Loucy (cell line): ENCODE results near the gene CD52.

Experiments used
- H2AFZ ChIP-seq: fragments of 200-600 bp; sonication (generic); 2 replicates; pipeline ENCODE4 v1.6.0; 2016; ENCODE audit warnings: antibody characterized with exemption, mild to moderate bottlenecking, low read length, moderate library complexity
- H3F3A ChIP-seq: fragments of 200-600 bp; 2 replicates; pipeline ENCODE4 v1.6.0; 2016; ENCODE audit warnings: antibody characterized with exemption, low read depth, mild to moderate bottlenecking
- H3K27me3 ChIP-seq: fragments of 200-600 bp; sonication (generic); 2 replicates; pipeline ENCODE4 v1.6.1; 2014; ENCODE audit warnings: low read length, mild to moderate bottlenecking; ENCODE audit not compliant: insufficient read depth, poor library complexity, severe bottlenecking
- H3K36me3 ChIP-seq: fragments of 200-600 bp; sonication (generic); 2 replicates; pipeline ENCODE4 v1.6.1; 2016; ENCODE audit warnings: low read length; ENCODE audit not compliant: insufficient read depth
- H3K4me1 ChIP-seq: fragments of 200-600 bp; sonication (generic); 2 replicates; pipeline ENCODE4 v1.5.1; 2014; ENCODE audit warnings: low read length, mild to moderate bottlenecking; ENCODE audit not compliant: insufficient read depth, poor library complexity, severe bottlenecking
- H3K4me2 ChIP-seq: fragments of 200-600 bp; sonication (generic); 2 replicates; pipeline ENCODE4 v1.6.0; 2014; ENCODE audit warnings: antibody characterized with exemption, low read length, low read depth, mild to moderate bottlenecking; ENCODE audit not compliant: poor library complexity, severe bottlenecking
- H3K4me3 ChIP-seq: fragments of 200-600 bp; sonication (generic); 2 replicates; pipeline ENCODE4 v1.5.1; 2014; ENCODE audit warnings: low read length, mild to moderate bottlenecking, mixed read lengths; ENCODE audit not compliant: poor library complexity, severe bottlenecking
- H3K79me2 ChIP-seq: fragments of 200-600 bp; sonication (generic); 2 replicates; pipeline ENCODE4 v1.6.1; 2014; ENCODE audit warnings: low read length; ENCODE audit not compliant: insufficient read depth
- H3K9ac ChIP-seq: fragments of 200-600 bp; sonication (generic); 2 replicates; pipeline ENCODE4 v1.6.0; 2014; ENCODE audit warnings: mild to moderate bottlenecking, low read depth, low read length, moderate library complexity; ENCODE audit not compliant: poor library complexity, severe bottlenecking
- H3K9me2 ChIP-seq: fragments of 200-600 bp; sonication (generic); replicated peaks from 2 replicates; pipeline ENCODE4 v1.6.1; 2016; ENCODE audit warnings: low read depth, low read length, mixed read lengths
- H3K9me3 ChIP-seq: fragments of 200-600 bp; sonication (generic); 2 replicates; pipeline ENCODE4 v1.6.1; 2014; ENCODE audit warnings: mild to moderate bottlenecking, antibody characterized with exemption, low read length, low read depth; ENCODE audit not compliant: insufficient read depth
- H4K20me1 ChIP-seq: fragments of 200-600 bp; sonication (generic); 2 replicates; pipeline ENCODE4 v1.6.0; 2014; ENCODE audit warnings: antibody characterized with exemption, low read length, mild to moderate bottlenecking; ENCODE audit not compliant: insufficient read depth, poor library complexity, severe bottlenecking
- EZH2phosphoT487 ChIP-seq: fragments of 200-600 bp; IDR thresholded peaks from 2 replicates; pipeline ENCODE4 v1.6.1; 2018; ENCODE audit warnings: antibody characterized with exemption, mild to moderate bottlenecking, moderate library complexity, borderline replicate concordance
- TF ChIP-seq, protein P1 (sequence below): fragments of 200-600 bp; sonication (generic); conservative IDR thresholded peaks from 2 replicates; pipeline ENCODE4 v1.5.1; 2014; ENCODE audit warnings: mild to moderate bottlenecking, antibody characterized with exemption, low read length

Gene CD52

DNA sequence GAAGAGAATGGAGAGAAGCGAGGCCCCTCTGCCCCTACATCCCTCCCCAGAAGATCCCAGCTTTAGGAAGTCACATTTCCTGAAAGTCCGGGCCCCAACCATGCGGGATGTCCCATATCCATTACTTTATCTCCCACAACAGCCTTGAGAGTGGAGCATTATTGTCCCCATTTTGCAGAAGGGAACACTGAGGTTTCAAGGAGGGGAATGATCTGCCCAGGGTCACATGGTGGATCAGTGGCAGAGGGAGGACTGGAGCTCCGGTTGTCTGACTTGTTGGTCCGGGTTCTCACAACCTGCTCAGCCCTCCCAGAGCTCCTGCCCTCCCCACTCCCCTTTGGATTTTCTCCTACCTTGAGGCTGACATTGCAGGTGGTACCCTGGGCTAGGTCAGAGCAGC lies 38.3 kb downstream of the CD52 start:
- H3K4me3 ChIP-seq = no peak overlapping the region
- H4K20me1 ChIP-seq = no peaks in the 10 kb centered on the region
- H3K79me2 ChIP-seq = no peaks in the 10 kb centered on the region
- no peaks in the 10 kb centered on the region for H3F3A ChIP-seq
- no peak overlapping the region for H2AFZ ChIP-seq
- H3K9me3 ChIP-seq = no peaks in the 10 kb centered on the region
- H3K27me3 ChIP-seq = no peaks in the 10 kb centered on the region
- H3K36me3 ChIP-seq = no peaks in the 10 kb centered on the region
- no peaks in the 10 kb centered on the region for H3K9me2 ChIP-seq
- H3K4me2 ChIP-seq = no peak overlapping the region
- no peaks in the 10 kb centered on the region for H3K4me1 ChIP-seq
- H3K9ac ChIP-seq = no peak overlapping the region
- TF ChIP-seq, protein P1, sequence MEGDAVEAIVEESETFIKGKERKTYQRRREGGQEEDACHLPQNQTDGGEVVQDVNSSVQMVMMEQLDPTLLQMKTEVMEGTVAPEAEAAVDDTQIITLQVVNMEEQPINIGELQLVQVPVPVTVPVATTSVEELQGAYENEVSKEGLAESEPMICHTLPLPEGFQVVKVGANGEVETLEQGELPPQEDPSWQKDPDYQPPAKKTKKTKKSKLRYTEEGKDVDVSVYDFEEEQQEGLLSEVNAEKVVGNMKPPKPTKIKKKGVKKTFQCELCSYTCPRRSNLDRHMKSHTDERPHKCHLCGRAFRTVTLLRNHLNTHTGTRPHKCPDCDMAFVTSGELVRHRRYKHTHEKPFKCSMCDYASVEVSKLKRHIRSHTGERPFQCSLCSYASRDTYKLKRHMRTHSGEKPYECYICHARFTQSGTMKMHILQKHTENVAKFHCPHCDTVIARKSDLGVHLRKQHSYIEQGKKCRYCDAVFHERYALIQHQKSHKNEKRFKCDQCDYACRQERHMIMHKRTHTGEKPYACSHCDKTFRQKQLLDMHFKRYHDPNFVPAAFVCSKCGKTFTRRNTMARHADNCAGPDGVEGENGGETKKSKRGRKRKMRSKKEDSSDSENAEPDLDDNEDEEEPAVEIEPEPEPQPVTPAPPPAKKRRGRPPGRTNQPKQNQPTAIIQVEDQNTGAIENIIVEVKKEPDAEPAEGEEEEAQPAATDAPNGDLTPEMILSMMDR = no peak
- TF ChIP-seq EZH2phosphoT487 = no peak

- Histone ChIP-seq H3K4me3 (no peak overlapping the region), H3K9ac (no peak overlapping the region), H3F3A (no peaks in the 10 kb centered on the region), H3K4me2 (no peak overlapping the region), H3K9me3 (no peaks in the 10 kb centered on the region), H2AFZ (no peak overlapping the region), H3K27me3 (no peaks in the 10 kb centered on the region), H3K4me1 (peaks cover 7% of the 10 kb centered on the region), H3K9me2 (no peaks in the 10 kb centered on the region), H3K79me2 (no peaks in the 10 kb centered on the region), H3K36me3 (no peaks in the 10 kb centered on the region), H4K20me1 (no peaks in the 10 kb centered on the region)
- no peak for TF ChIP-seq EZH2phosphoT487
- TF ChIP-seq, protein P1 = no peak
These were observed 39.4 kb downstream of the CD52 start for GRCh38 chr1:26357121-26357602.

DNA sequence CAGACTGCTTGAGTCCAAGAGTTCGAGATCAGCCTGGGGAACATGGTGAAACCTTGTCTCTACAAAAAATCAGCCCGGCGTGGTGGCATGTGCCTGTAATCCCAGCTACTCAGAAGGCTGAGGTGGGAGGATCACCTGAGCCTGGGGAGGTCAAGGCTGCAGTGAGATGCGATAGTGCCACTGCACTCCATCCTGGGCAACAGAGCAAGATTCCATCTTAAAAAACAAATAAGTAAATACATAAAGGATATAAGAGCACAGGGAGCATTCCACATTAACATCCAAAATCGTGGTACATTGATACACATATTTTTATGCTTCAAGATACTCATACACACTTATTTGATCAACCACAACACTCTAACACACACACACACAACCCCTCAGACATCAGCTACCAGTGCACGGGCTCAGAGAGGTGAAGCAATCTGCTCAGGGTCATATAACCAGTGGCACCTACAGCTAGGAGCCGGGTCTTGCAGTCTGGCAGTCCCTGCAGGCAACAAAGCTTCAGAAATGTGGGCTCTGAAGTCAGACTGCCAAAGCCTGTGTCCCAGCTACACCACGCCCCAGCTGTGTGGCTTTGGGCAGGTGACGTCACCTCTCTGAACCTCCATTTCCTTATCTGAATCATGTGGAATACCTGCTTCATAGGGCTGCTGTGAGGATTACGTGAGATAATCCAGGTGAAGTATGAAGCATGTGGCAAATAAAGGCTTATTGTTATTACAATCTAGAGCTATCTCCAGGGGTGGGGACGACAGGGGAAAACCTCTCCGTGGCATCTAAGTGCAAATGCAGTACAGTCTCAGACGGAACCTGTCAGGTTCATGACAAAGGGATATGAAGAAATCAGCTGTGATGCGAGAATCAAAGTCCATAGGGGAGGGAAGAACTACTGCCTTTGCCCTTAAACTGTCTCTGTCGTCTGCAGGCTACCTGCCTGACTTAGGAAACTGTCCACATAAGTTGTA lies 40.9 kb downstream of the CD52 start:
- Histone ChIP-seq H3K9me3 (no peaks in the 10 kb centered on the region), H3K9ac (no peak overlapping the region), H3K9me2 (no peaks in the 10 kb centered on the region), H3K4me1 (peaks cover 14% of the 10 kb centered on the region), H4K20me1 (no peaks in the 10 kb centered on the region), H3K79me2 (no peaks in the 10 kb centered on the region), H2AFZ (no peak overlapping the region), H3K4me3 (no peak overlapping the region), H3K4me2 (no peak overlapping the region), H3K27me3 (no peaks in the 10 kb centered on the region), H3F3A (no peaks in the 10 kb centered on the region), H3K36me3 (no peaks in the 10 kb centered on the region)
- TF ChIP-seq, protein P1 = no peak
- TF ChIP-seq EZH2phosphoT487 = no peak
